Keratinocyte (primary cell): ENCODE data around the gene KRTAP1-4. TPM values are rescaled to one million over a fixed set of nuclear protein-coding genes. Genes with fewer than 3 reads are reported as not detected.

Source experiments
- DNase-seq: peaks from one replicate; pipeline ENCODE4 v3.0.0-alpha.2; 2011; ENCODE audit warnings: low read depth, missing footprints, low spot score
- FAIRE-seq: peaks from 2 replicates; lab custom pipeline; 2011; peaks lifted over from hg19 to GRCh38; lab: Jason Lieb, UNC
- H2AFZ ChIP-seq: 2 replicates; pipeline ENCODE4 v1.6.0; 2012; ENCODE audit warnings: low read length, control low read depth, inconsistent platforms; ENCODE audit not compliant: control insufficient read depth
- H3K27ac ChIP-seq: 2 replicates; pipeline ENCODE4 v1.5.1; 2011; ENCODE audit warnings: low read length; ENCODE audit not compliant: control insufficient read depth, insufficient read depth
- H3K27me3 ChIP-seq: 3 replicates; pipeline ENCODE4 v1.6.0; 2011; ENCODE audit warnings: low read length; ENCODE audit not compliant: control insufficient read depth, insufficient read depth; ENCODE audit errors: extremely low read depth
- H3K36me3 ChIP-seq, 2 experiments: 2 replicates in 1 of 2; 3 replicates in 1 of 2; pipeline ENCODE4 v1.5.1; 2011; ENCODE audit warnings: low read length in 2 of 2, mild to moderate bottlenecking in 1 of 2; ENCODE audit not compliant: control insufficient read depth in 2 of 2, insufficient read depth in 2 of 2; ENCODE audit errors: extremely low read depth in 1 of 2
- H3K4me1 ChIP-seq: 3 replicates; pipeline ENCODE4 v1.5.1; 2011; ENCODE audit warnings: low read length; ENCODE audit not compliant: control insufficient read depth, insufficient read depth; ENCODE audit errors: extremely low read depth
- H3K4me2 ChIP-seq: 3 replicates; pipeline ENCODE4 v1.6.0; 2011; ENCODE audit warnings: low read depth, low read length; ENCODE audit not compliant: control insufficient read depth, insufficient read depth; ENCODE audit errors: extremely low read depth
- H3K4me3 ChIP-seq, 3 experiments: fragments of 200-600 bp in 1 of 3; sonication (generic) in 1 of 3; 2 replicates in 2 of 3; 3 replicates in 1 of 3; pipeline ENCODE4 v1.5.1; 2011 to 2016; ENCODE audit warnings: low read length in 3 of 3, mild to moderate bottlenecking in 3 of 3, control low read depth in 2 of 3, inconsistent platforms in 1 of 3, low read depth in 1 of 3, mixed read lengths in 1 of 3, mixed run types in 1 of 3, moderate library complexity in 1 of 3; ENCODE audit not compliant: control insufficient read depth in 2 of 3, insufficient read depth in 2 of 3; ENCODE audit errors: extremely low read depth in 1 of 3
- H3K79me2 ChIP-seq: 2 replicates; pipeline ENCODE4 v1.6.0; 2012; ENCODE audit warnings: low read length; ENCODE audit not compliant: control insufficient read depth, insufficient read depth
- H3K9ac ChIP-seq: 3 replicates; pipeline ENCODE4 v1.6.0; 2011; ENCODE audit warnings: low read length; ENCODE audit not compliant: control insufficient read depth, insufficient read depth; ENCODE audit errors: extremely low read depth
- H3K9me1 ChIP-seq: 3 replicates; pipeline ENCODE4 v1.6.0; 2011; ENCODE audit warnings: low read length; ENCODE audit not compliant: control insufficient read depth, insufficient read depth; ENCODE audit errors: extremely low read depth
- H3K9me3 ChIP-seq: 2 replicates; pipeline ENCODE4 v1.5.1; 2012; ENCODE audit warnings: low read depth, low read length; ENCODE audit not compliant: control insufficient read depth
- H4K20me1 ChIP-seq: 3 replicates; pipeline ENCODE4 v1.6.0; 2011; ENCODE audit warnings: low read length; ENCODE audit not compliant: control insufficient read depth, insufficient read depth; ENCODE audit errors: extremely low read depth
- CTCF ChIP-seq, 3 experiments: IDR thresholded peaks in 1 of 3; conservative IDR thresholded peaks in 1 of 3; optimal IDR thresholded peaks in 1 of 3; 2 replicates in 2 of 3; 3 replicates in 1 of 3; pipeline versions ENCODE3 to v1.5.1; 2011; ENCODE audit warnings: low read length in 3 of 3, mild to moderate bottlenecking in 3 of 3, moderate library complexity in 2 of 3, control low read depth in 1 of 3, inconsistent platforms in 1 of 3; ENCODE audit not compliant: insufficient read depth in 2 of 3; ENCODE audit errors: extremely low read depth in 1 of 3
- EZH2 ChIP-seq: IDR thresholded peaks from one replicate; pipeline ENCODE4 v1.6.1; 2012; ENCODE audit warnings: inconsistent platforms, mild to moderate bottlenecking, low read length, moderate library complexity
- dilution Hi-C: fragments of 300-500 bp; cut with MboI; formaldehyde crosslinking; loops from one replicate; pipeline ENCODE4 v1.7.0; 2020; ENCODE audit warnings: low sequenced_read_pairs; ENCODE audit not compliant: extremely low pct_ligation_motif_present
- polyA plus RNA-seq, 5 experiments: library from polyadenylated mRNA; depleted of rRNA in 3 of 5; stranded (reverse) in 3 of 5; stranded (forward) in 1 of 5; unstranded in 1 of 5; fragments of >200 nt; gene quantifications; 1 replicate in 1 of 5; 2 replicates in 3 of 5; 3 replicates in 1 of 5; pipeline versions ENCODE4 v1.2.1 to v1.2.3, GENCODE V29; 2011 to 2012; ENCODE audit warnings: missing spikeins in 2 of 5, low read depth in 1 of 5, low replicate concordance in 1 of 5

Gene KRTAP1-4
- polyA plus RNA-seq, 1 donor (not counting 4 experiments of a cell fraction or from before 2014, with no cell fraction given), result not detected

- TF ChIP-seq CTCF (optimal IDR thresholded peaks at IDR 0.05 in 1 of 3, IDR thresholded peaks at IDR 0.05 in 1 of 3, conservative IDR thresholded peaks at IDR 0.05 in 1 of 3; ENCODE audit: extremely low read depth in 1 of 3, insufficient read depth in 2 of 3, low read length in 3 of 3) (no peak), EZH2 (no peak)
- no peaks in the 10 kb centered on the region for H3K4me1 ChIP-seq
- H3K9me1 ChIP-seq, result no peaks in the 10 kb centered on the region
- no peak for DNase-seq
- H3K36me3 ChIP-seq, result no peaks in the 10 kb centered on the region
- no peak overlapping the region for H3K4me3 ChIP-seq
- FAIRE-seq, result no peak
- no peak overlapping the region for H3K4me2 ChIP-seq
- H3K27me3 ChIP-seq, result no peaks in the 10 kb centered on the region
- no peak overlapping the region for H3K27ac ChIP-seq
- H3K9me3 ChIP-seq, result no peaks in the 10 kb centered on the region
- no peak overlapping the region for H2AFZ ChIP-seq
- no peak overlapping the region for H3K9ac ChIP-seq
- no peaks in the 10 kb centered on the region for H3K79me2 ChIP-seq
- no peaks in the 10 kb centered on the region for H4K20me1 ChIP-seq
- dilution Hi-C loops, result no loop called here
Measured at GRCh38 chr17:41010441-41010840, 19.6 kb downstream of the KRTAP1-4 start.

GRCh38 chr17:41009936-41010335, 20.1 kb downstream of the KRTAP1-4 start:
- no peak overlapping the region for H3K9ac ChIP-seq
- no peaks in the 10 kb centered on the region for H3K9me1 ChIP-seq
- no peaks in the 10 kb centered on the region for H4K20me1 ChIP-seq
- FAIRE-seq (no peak), DNase-seq (no peak)
- no peaks in the 10 kb centered on the region for H3K9me3 ChIP-seq
- dilution Hi-C loops, result no loop called here
- no peaks in the 10 kb centered on the region for H3K79me2 ChIP-seq
- H2AFZ ChIP-seq, result no peak overlapping the region
- no peak overlapping the region for H3K4me3 ChIP-seq
- no peaks in the 10 kb centered on the region for H3K27me3 ChIP-seq
- TF ChIP-seq CTCF (optimal IDR thresholded peaks at IDR 0.05 in 1 of 3, IDR thresholded peaks at IDR 0.05 in 1 of 3, conservative IDR thresholded peaks at IDR 0.05 in 1 of 3; ENCODE audit: extremely low read depth in 1 of 3, insufficient read depth in 2 of 3, low read length in 3 of 3), result no peak
- no peak for TF ChIP-seq EZH2
- no peak overlapping the region for H3K27ac ChIP-seq
- no peaks in the 10 kb centered on the region for H3K36me3 ChIP-seq
- H3K4me2 ChIP-seq, result no peak overlapping the region
- H3K4me1 ChIP-seq, result no peaks in the 10 kb centered on the region
